PC-3 (cell line): ENCODE data around the gene RHEX. TPM values are rescaled to one million over a fixed set of nuclear protein-coding genes. Genes with fewer than 3 reads are reported as not detected.

ENCODE experiments used
- ATAC-seq: fragments of 200-7000 bp; cut with Tn5 transposase; 2 replicates; pipeline ENCODE4 v1.9.1; 2020; ENCODE audit warnings: mild to moderate bottlenecking, moderate library complexity
- BruUV-seq: library from RNA; stranded (reverse); fragments of 400-500 nt; replicated peaks from 2 replicates; lab custom pipeline; 2021; lab: Mats Ljungman, UMichigan
- CTCF ChIA-PET: fragments of 300-600 bp; sonication (Branson Sonifier 250); formaldehyde crosslinking; loops from one replicate; lab custom pipeline; 2022; ENCODE audit warnings: antibody characterized with exemption; lab: Charles Lee
- POLR2A ChIA-PET: fragments of 300-600 bp; sonication (Branson Sonifier 250); formaldehyde crosslinking; loops from one replicate; lab custom pipeline; 2022; ENCODE audit warnings: antibody characterized with exemption; ENCODE audit not compliant: unreplicated experiment; lab: Charles Lee
- DNase-seq: peaks from one replicate; pipeline ENCODE4 v3.0.0-alpha.2; 2015
- H2AFZ ChIP-seq: fragments of 300-600 bp; sonication (generic); 2 replicates; pipeline ENCODE4 v1.6.0; 2016; ENCODE audit warnings: antibody characterized with exemption, low read length
- H3F3A ChIP-seq: fragments of 300-600 bp; sonication (generic); one replicate; pipeline ENCODE4 v1.6.0; 2017; ENCODE audit warnings: antibody characterized with exemption, low read length, control low read depth, mild to moderate bottlenecking; ENCODE audit not compliant: unreplicated experiment
- H3K27ac ChIP-seq: fragments of 300-600 bp; sonication (generic); 2 replicates; pipeline ENCODE4 v1.5.1; 2016; ENCODE audit warnings: mild to moderate bottlenecking, low read length
- H3K27me3 ChIP-seq: fragments of 300-600 bp; sonication (generic); 2 replicates; pipeline ENCODE4 v1.6.1; 2016; ENCODE audit warnings: low read length, mixed read lengths
- H3K36me3 ChIP-seq: fragments of 300-600 bp; sonication (generic); 2 replicates; pipeline ENCODE4 v1.6.1; 2016; ENCODE audit warnings: low read depth, mixed run types, low read length, mixed read lengths
- H3K4me1 ChIP-seq: fragments of 300-600 bp; sonication (generic); 2 replicates; pipeline ENCODE4 v1.5.1; 2016; ENCODE audit warnings: low read length; ENCODE audit not compliant: insufficient read depth
- H3K4me2 ChIP-seq: fragments of 300-600 bp; sonication (generic); 2 replicates; pipeline ENCODE4 v1.6.0; 2016; ENCODE audit warnings: low read length
- H3K4me3 ChIP-seq: fragments of 300-600 bp; sonication (generic); 2 replicates; pipeline ENCODE4 v1.5.1; 2016; ENCODE audit warnings: mild to moderate bottlenecking, low read length, mixed read lengths
- H3K79me2 ChIP-seq: fragments of 300-600 bp; sonication (generic); 2 replicates; pipeline ENCODE4 v1.6.1; 2017; ENCODE audit warnings: low read length, mixed read lengths
- H3K9ac ChIP-seq: fragments of 300-600 bp; sonication (generic); 2 replicates; pipeline ENCODE4 v1.6.0; 2016; ENCODE audit warnings: mild to moderate bottlenecking, low read length
- H3K9me2 ChIP-seq: fragments of 300-600 bp; sonication (generic); replicated peaks from 2 replicates; pipeline ENCODE4 v1.6.1; 2016; ENCODE audit warnings: mixed run types, low read length, mixed read lengths
- H3K9me3 ChIP-seq: fragments of 300-600 bp; sonication (generic); 2 replicates; pipeline ENCODE4 v1.6.1; 2016; ENCODE audit warnings: low read length, mixed read lengths
- H4K20me1 ChIP-seq: fragments of 300-600 bp; sonication (generic); 2 replicates; pipeline ENCODE4 v1.6.1; 2016; ENCODE audit warnings: low read length, mixed read lengths
- CTCF ChIP-seq: fragments of 300-600 bp; sonication (generic); conservative IDR thresholded peaks from 2 replicates; pipeline ENCODE4 v1.5.1; 2017; ENCODE audit warnings: antibody characterized with exemption, low read depth, mild to moderate bottlenecking, low read length
- EZH2 ChIP-seq: fragments of 300-600 bp; sonication (generic); IDR thresholded peaks from one replicate; pipeline ENCODE4 v1.6.1; 2017; ENCODE audit warnings: antibody characterized with exemption, mild to moderate bottlenecking, low read length; ENCODE audit not compliant: unreplicated experiment
- EZH2phosphoT487 ChIP-seq: fragments of 300-600 bp; sonication (generic); IDR thresholded peaks from 2 replicates; pipeline ENCODE4 v1.6.1; 2018; ENCODE audit warnings: mild to moderate bottlenecking, antibody characterized with exemption, low read length, borderline replicate concordance
- intact Hi-C: fragments of 100-400 bp; cut with micrococcal nuclease; formaldehyde crosslinking; loops from 2 replicates; pipeline ENCODE4 v1.9.0; 2023
- total RNA-seq: library from RNA; depleted of rRNA; stranded (reverse); fragments of >200 nt; gene quantifications from 2 replicates; pipeline ENCODE4 v1.2.3, GENCODE V29; 2014

RHEX gene
- total RNA-seq, 1 experiment from 2014 or later, result not detected

- Histone ChIP-seq H3K4me2 (no peak overlapping the region), H4K20me1 (no peaks in the 10 kb centered on the region), H3K9me2 (no peaks in the 10 kb centered on the region; the same call in 1 of the 2 replicates), H3K27ac (no peak overlapping the region), H3F3A (no peaks in the 10 kb centered on the region), H3K79me2 (no peaks in the 10 kb centered on the region), H2AFZ (no peak overlapping the region), H3K4me1 (no peaks in the 10 kb centered on the region), H3K27me3 (peaks cover 60% of the 10 kb centered on the region), H3K4me3 (no peak overlapping the region), H3K9me3 (no peaks in the 10 kb centered on the region), H3K9ac (no peak overlapping the region), H3K36me3 (no peaks in the 10 kb centered on the region)
- DNase-seq (no peak), ATAC-seq (no peak)
- ChIA-PET POLR2A (no interaction called here), CTCF (no interaction called here)
- TF ChIP-seq CTCF (no peak), EZH2phosphoT487 (no peak), EZH2 (no peak)
- BruUV-seq, result no TSS peak
- intact Hi-C loops, result no loop called here
Observed at GRCh38 chr1:206142770-206143169, 89.8 kb downstream of the RHEX start.

GRCh38 chr1:206143537-206144172 lies 90.7 kb downstream of the RHEX start:
- TF ChIP-seq EZH2, result no peak
- Histone ChIP-seq H3K27ac (no peak overlapping the region), H3K9ac (no peak overlapping the region), H3K9me3 (no peaks in the 10 kb centered on the region), H4K20me1 (no peaks in the 10 kb centered on the region), H3K27me3 (peaks cover 51% of the 10 kb centered on the region), H2AFZ (no peak overlapping the region), H3K4me1 (no peaks in the 10 kb centered on the region), H3K79me2 (no peaks in the 10 kb centered on the region), H3K4me3 (no peak overlapping the region), H3K36me3 (no peaks in the 10 kb centered on the region), H3K4me2 (no peak overlapping the region), H3K9me2 (peaks cover 3% of the 10 kb centered on the region; the same call in 1 of the 2 replicates), H3F3A (no peaks in the 10 kb centered on the region)
- ChIA-PET CTCF (no interaction called here), POLR2A (no interaction called here)
- BruUV-seq, result no TSS peak
- intact Hi-C loops, result no loop called here
- DNase-seq (no peak), ATAC-seq (peak; percentile 24; the same call in 1 of the 2 replicates)

GRCh38 chr1:206144605-206145004 lies 91.6 kb downstream of the RHEX start:
- DNase-seq (no peak), ATAC-seq (no peak; the same call in 1 of the 2 replicates)
- no peaks in the 10 kb centered on the region for H3K9me3 ChIP-seq
- CTCF ChIA-PET, result no interaction called here
- TF ChIP-seq CTCF (no peak), EZH2 (no peak), EZH2phosphoT487 (no peak)
- no peak overlapping the region for H3K27ac ChIP-seq
- no peaks in the 10 kb centered on the region for H3F3A ChIP-seq
- H2AFZ ChIP-seq, result no peak overlapping the region
- H3K36me3 ChIP-seq, result no peaks in the 10 kb centered on the region
- H3K9me2 ChIP-seq, result peaks cover 6% of the 10 kb centered on the region; the same call in 1 of the 2 replicates
- no peaks in the 10 kb centered on the region for H3K4me1 ChIP-seq
- no TSS peak for BruUV-seq
- intact Hi-C loops, result no loop called here
- no peak overlapping the region for H3K4me2 ChIP-seq
- no peaks in the 10 kb centered on the region for H3K79me2 ChIP-seq
- POLR2A ChIA-PET, result interaction anchor here (0.7 kb wide), 1 partner anchor 100 kb away, joined by 3 read pairs; no protein-coding TSS in a partner anchor
- H3K27me3 ChIP-seq, result peaks cover 46% of the 10 kb centered on the region
- no peak overlapping the region for H3K4me3 ChIP-seq
- H4K20me1 ChIP-seq, result no peaks in the 10 kb centered on the region
- no peak overlapping the region for H3K9ac ChIP-seq
